Measurements from ENCODE around the gene CNP. TPM values are rescaled to one million over a fixed set of nuclear protein-coding genes. Genes with fewer than 3 reads are reported as not detected.
A peak's percentile ranks its signal among the peaks of the same experiment; 100 is the strongest.

Gene CNP
- total RNA-seq, 4 donors from 2014 or later, result 32.6 to 133 (median 54.2) TPM

DNA sequence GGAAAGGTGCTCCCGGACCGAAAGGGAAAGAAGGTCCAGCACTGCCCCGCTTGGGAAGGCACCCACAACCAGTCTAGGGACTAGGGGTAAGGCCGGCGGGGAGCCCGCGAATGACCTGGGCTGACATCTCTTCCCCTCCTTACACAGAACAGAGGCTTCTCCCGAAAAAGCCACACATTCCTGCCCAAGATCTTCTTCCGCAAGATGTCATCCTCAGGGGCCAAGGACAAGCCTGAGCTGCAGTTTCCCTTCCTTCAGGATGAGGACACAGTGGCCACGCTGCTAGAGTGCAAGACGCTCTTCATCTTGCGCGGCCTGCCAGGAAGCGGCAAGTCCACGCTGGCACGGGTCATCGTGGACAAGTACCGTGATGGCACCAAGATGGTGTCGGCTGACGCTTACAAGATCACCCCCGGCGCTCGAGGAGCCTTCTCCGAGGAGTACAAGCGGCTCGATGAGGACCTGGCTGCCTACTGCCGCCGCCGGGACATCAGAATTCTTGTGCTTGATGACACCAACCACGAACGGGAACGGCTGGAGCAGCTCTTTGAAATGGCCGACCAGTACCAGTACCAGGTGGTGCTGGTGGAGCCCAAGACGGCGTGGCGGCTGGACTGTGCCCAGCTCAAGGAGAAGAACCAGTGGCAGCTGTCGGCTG lies 1.5 kb downstream of the CNP start:
- 73 to 93% methylated on average over 3 to 37 of the region's 37 CpGs for WGBS, 2 donors (ENCODE audit: low coverage in 1 of 2)
- Histone ChIP-seq H3K36me3 (peaks cover 0 to 11% (median 5%) of the 10 kb centered on the region in 4 donors), H3K27me3 (no peaks in the 10 kb centered on the region), H3K4me3 (peak overlapping the region in 2 of 4 donors; percentile 89 to 91), H3K9me3 (no peaks in the 10 kb centered on the region), H3K4me1 (peaks cover 7 to 39% (median 18%) of the 10 kb centered on the region in 4 donors), H3K27ac (peak overlapping the region; percentile 91 to 96 (median 94))
- TF ChIP-seq EP300 (IDR thresholded peaks at IDR 0.05; ENCODE audit: low read depth) (no peak), POLR2AphosphoS5 (IDR thresholded peaks at IDR 0.05) (peak in 1 of 3 donors; percentile 4)
- in situ Hi-C loops (cut with MboI; ENCODE audit: low pct_ligation_motif_present in 1 of 4, low pct_unique_long_range_greater_than_20kb in 1 of 4, low sequenced_read_pairs in 3 of 4) (loop anchor here (10.0 kb wide), 2 partner anchors 137 to 147 kb away; partner anchors contain the start of gene DHX58 (in 2 of the 4)), intact Hi-C loops (cut with DNase I; ENCODE audit: low total_unique reads) (loop anchor here (10.0 kb wide), 1 partner anchor 47 kb away; the partner anchor contains the start of gene DNAJC7)
- DNase-seq, result no peak

GRCh38 chr17:41968676-41969075 lies 2.1 kb downstream of the CNP start:
- Histone ChIP-seq H3K36me3 (peaks cover 0 to 11% (median 5%) of the 10 kb centered on the region in 4 donors), H3K27ac (no peak overlapping the region), H3K9me3 (no peaks in the 10 kb centered on the region), H3K4me3 (no peak overlapping the region), H3K4me1 (peaks cover 7 to 40% (median 18%) of the 10 kb centered on the region in 4 donors), H3K27me3 (no peaks in the 10 kb centered on the region)
- intact Hi-C loops (cut with DNase I; ENCODE audit: low total_unique reads), result loop anchor here (10.0 kb wide), 1 partner anchor 46 kb away; the partner anchor contains the start of gene DNAJC7
- in situ Hi-C loops (cut with MboI; ENCODE audit: low pct_ligation_motif_present in 1 of 4, low pct_unique_long_range_greater_than_20kb in 1 of 4, low sequenced_read_pairs in 3 of 4), result loop anchor here (10.0 kb wide), 2 partner anchors 136 to 146 kb away; partner anchors contain the start of gene DHX58 (in 2 of the 4)
- no peak for DNase-seq
- TF ChIP-seq, protein P1, sequence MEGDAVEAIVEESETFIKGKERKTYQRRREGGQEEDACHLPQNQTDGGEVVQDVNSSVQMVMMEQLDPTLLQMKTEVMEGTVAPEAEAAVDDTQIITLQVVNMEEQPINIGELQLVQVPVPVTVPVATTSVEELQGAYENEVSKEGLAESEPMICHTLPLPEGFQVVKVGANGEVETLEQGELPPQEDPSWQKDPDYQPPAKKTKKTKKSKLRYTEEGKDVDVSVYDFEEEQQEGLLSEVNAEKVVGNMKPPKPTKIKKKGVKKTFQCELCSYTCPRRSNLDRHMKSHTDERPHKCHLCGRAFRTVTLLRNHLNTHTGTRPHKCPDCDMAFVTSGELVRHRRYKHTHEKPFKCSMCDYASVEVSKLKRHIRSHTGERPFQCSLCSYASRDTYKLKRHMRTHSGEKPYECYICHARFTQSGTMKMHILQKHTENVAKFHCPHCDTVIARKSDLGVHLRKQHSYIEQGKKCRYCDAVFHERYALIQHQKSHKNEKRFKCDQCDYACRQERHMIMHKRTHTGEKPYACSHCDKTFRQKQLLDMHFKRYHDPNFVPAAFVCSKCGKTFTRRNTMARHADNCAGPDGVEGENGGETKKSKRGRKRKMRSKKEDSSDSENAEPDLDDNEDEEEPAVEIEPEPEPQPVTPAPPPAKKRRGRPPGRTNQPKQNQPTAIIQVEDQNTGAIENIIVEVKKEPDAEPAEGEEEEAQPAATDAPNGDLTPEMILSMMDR (IDR thresholded peaks at IDR 0.05), result no peak
- no peak for TF ChIP-seq POLR2AphosphoS5 (IDR thresholded peaks at IDR 0.05)
- WGBS, 2 donors (ENCODE audit: low coverage in 1 of 2), result 91 to 100% methylated on average over 1 to 10 of the region's 10 CpGs

DNA sequence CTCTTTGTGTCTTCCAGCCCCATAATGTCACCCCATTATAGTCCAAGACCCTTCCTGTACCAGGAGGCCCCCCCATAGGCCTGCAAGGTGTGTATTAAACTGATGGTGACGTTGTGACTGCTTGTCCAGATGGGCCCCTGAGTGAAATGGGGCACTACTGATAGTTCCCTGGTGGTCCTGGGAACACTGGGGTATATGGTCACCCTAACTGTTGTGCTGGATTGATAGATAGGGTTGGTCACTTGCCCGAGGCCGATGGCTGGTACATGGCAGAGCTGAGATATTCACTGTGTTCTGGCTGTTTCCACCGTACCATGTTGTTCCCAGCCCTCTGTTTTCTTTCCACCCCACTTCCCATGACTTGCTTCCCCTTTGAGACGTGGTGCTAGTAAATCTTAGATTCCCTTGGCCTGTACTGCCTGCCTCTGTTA lies 4.3 kb downstream of the CNP start:
- DNase-seq, result no peak
- H3K27me3 ChIP-seq, result no peaks in the 10 kb centered on the region
- 63 to 90% methylated on average over 2 to 5 of the region's 5 CpGs for WGBS, 2 donors (ENCODE audit: low coverage in 1 of 2)
- in situ Hi-C loops (cut with MboI; ENCODE audit: low pct_ligation_motif_present in 1 of 4, low pct_unique_long_range_greater_than_20kb in 1 of 4, low sequenced_read_pairs in 3 of 4) (no loop called here), intact Hi-C loops (cut with DNase I; ENCODE audit: low total_unique reads) (no loop called here)
- H3K27ac ChIP-seq, result peak overlapping the region in 1 of 4 donors; percentile 41
- H3K36me3 ChIP-seq, result peaks cover 0 to 26% (median 13%) of the 10 kb centered on the region in 4 donors
- no peak overlapping the region for H3K4me3 ChIP-seq
- H3K9me3 ChIP-seq, result no peaks in the 10 kb centered on the region
- TF ChIP-seq POLR2AphosphoS5 (IDR thresholded peaks at IDR 0.05), result no peak
- TF ChIP-seq EP300 (IDR thresholded peaks at IDR 0.05; ENCODE audit: low read depth), result no peak
- TF ChIP-seq, protein P1 (IDR thresholded peaks at IDR 0.05), result no peak
- TF ChIP-seq POLR2A (IDR thresholded peaks at IDR 0.05), result no peak
- H3K4me1 ChIP-seq, result peaks cover 0 to 31% (median 11%) of the 10 kb centered on the region in 4 donors

DNA sequence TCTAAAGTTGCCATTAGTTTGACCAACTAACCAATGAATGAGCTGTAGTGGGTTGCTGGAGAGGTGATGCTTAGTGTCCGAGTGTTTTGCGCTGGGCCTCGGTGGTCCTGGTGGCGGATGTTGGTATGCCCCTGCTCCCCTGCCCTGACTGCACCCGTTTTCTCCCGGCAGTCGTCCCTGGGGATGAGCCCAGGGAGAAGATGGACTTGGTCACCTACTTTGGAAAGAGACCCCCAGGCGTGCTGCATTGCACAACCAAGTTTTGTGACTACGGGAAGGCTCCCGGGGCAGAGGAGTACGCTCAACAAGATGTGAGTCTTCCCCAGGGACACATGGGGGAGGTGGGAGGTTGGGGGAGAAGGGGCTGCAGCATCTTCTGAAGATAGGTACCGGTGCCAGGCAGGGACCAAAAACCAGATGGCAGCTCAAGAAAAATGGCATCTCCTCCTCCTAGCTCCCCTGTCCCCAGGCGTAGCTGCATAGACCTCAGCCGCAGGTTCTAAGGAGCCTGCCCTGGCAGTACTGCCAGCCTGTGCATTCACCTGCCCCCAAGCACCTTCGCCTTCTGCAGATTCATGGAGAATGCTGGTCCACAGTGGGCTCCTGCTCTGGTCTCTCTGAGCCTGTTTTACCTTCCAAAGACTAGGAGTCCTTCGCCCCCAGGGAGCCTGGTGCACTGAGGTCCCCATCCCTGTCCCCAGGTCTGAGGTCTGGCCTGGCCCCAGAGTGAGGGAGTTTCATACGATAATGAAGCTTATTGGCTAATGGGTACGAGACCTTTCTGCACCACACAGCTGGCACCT lies 5.3 kb downstream of the CNP start:
- no peaks in the 10 kb centered on the region for H3K9me3 ChIP-seq
- TF ChIP-seq POLR2AphosphoS5 (IDR thresholded peaks at IDR 0.05) (no peak), EP300 (IDR thresholded peaks at IDR 0.05; ENCODE audit: low read depth) (no peak), POLR2A (IDR thresholded peaks at IDR 0.05) (no peak)
- TF ChIP-seq, protein P1 (IDR thresholded peaks at IDR 0.05), result no peak
- H3K4me3 ChIP-seq, result no peak overlapping the region
- intact Hi-C loops (cut with DNase I; ENCODE audit: low total_unique reads), result no loop called here
- no peaks in the 10 kb centered on the region for H3K27me3 ChIP-seq
- no peak overlapping the region for H3K27ac ChIP-seq
- peaks cover 0 to 36% (median 17%) of the 10 kb centered on the region in 4 donors for H3K36me3 ChIP-seq
- H3K4me1 ChIP-seq, result peaks cover 0 to 32% (median 9%) of the 10 kb centered on the region in 4 donors
- no peak for DNase-seq
- in situ Hi-C loops (cut with MboI; ENCODE audit: low pct_ligation_motif_present in 1 of 4, low pct_unique_long_range_greater_than_20kb in 1 of 4, low sequenced_read_pairs in 3 of 4), result no loop called here
- 87% methylated on average over 18 of the region's 18 CpGs; no CpG with 5 or more reads in 1 of the 2 donors for WGBS, 2 donors (ENCODE audit: low coverage in 1 of 2)
